ENCODE data around the gene SPTB. TPM values are rescaled to one million over a fixed set of nuclear protein-coding genes. Genes with fewer than 3 reads are reported as not detected.

The SPTB gene
- total and polyA plus RNA-seq, 10 of the 15 experiments (the other 5 are each of a cell fraction or from before 2014, with no cell fraction given), result under 0.01 to 0.04 (median 0.02) TPM; not detected in 4

DNA sequence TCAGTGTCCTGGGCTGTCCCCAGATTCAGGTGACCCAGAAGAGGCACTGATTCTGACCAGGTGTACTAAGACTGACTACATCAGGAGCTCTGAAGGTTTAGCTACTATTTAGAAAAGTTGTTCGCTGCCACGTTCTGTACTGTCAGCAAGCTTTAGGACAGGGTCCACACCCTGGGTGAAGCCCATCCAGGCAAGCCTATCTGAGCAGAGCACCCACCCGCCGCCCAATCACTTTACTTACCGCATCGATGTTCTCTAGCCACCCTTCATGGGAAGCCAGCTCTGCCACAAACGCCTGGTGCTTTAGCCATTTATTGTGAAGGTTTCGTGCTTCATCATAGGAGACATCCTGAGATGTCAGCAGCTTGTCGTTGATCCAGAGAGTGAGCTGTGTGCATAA lies 95.7 kb downstream of the SPTB start:
- intact Hi-C loops (cut with micrococcal nuclease; ENCODE audit: unreplicated experiment) (no loop called here), in situ Hi-C loops (cut with MboI) (no loop called here)
- Histone ChIP-seq H2AFZ (ENCODE audit: control insufficient read depth, low read depth, low read length) (no peak overlapping the region), H3K4me1 (ENCODE audit: control insufficient read depth, insufficient read depth, low read length) (no peaks in the 10 kb centered on the region), H4K20me1 (ENCODE audit: control insufficient read depth, insufficient read depth) (no peaks in the 10 kb centered on the region), H3K79me2 (ENCODE audit: control insufficient read depth, insufficient read depth, low read length) (no peaks in the 10 kb centered on the region), H3K27me3 (replicated peaks in 1 of 2; ENCODE audit: control insufficient read depth in 2 of 2, insufficient read depth in 2 of 2, low read length in 1 of 2) (peaks cover 1 to 3% of the 10 kb centered on the region in 2 experiments; a peak in 3 of 4 replicates), H3K27ac (ENCODE audit: control insufficient read depth, insufficient read depth) (no peak overlapping the region), H3K9me3 (replicated peaks; ENCODE audit: control insufficient read depth, insufficient read depth, low read length) (no peaks in the 10 kb centered on the region; the same call in 2 of the 3 replicates), H3K4me2 (ENCODE audit: control insufficient read depth, insufficient read depth) (no peak overlapping the region), H3K4me3 (no peak overlapping the region), H3K36me3 (ENCODE audit: control insufficient read depth in 2 of 2, insufficient read depth in 2 of 2, low read length in 1 of 2) (no peaks in the 10 kb centered on the region), H3K9ac (ENCODE audit: control insufficient read depth, insufficient read depth, low read length) (no peak overlapping the region)
- no peak for ATAC-seq
- FAIRE-seq, result no peak
- WGBS (ENCODE audit: insufficient coverage, insufficient replicate concordance, low lambda C conversion rate, missing lambda C conversion rate), result 52% methylated on average over 9 of the region's 9 CpGs
- ChIA-PET POLR2A (no interaction called here), RAD21 (ENCODE audit: unreplicated experiment) (interaction anchor here (0.8 kb wide), 1 partner anchor 85 kb away, joined by 3 read pairs; no protein-coding TSS in a partner anchor), CTCF (interaction anchor here (1.0 kb wide), 1 partner anchor 19 kb away, joined by 3 read pairs; no protein-coding TSS in a partner anchor), SMC1A (ENCODE audit: uncharacterized antibody, unreplicated experiment) (interaction anchor here (0.6 to 1.4 kb wide), 2 partner anchors 17 to 39 kb away, joined by 3 to 4 read pairs; no protein-coding TSS in a partner anchor)
- TF ChIP-seq ATF7 (IDR thresholded peaks at IDR 0.05; ENCODE audit: low read depth), result no peak
- TF ChIP-seq RELA (IDR thresholded peaks at IDR 0.05; ENCODE audit: borderline replicate concordance, partially characterized antibody), result no peak
- TF ChIP-seq, protein P1, sequence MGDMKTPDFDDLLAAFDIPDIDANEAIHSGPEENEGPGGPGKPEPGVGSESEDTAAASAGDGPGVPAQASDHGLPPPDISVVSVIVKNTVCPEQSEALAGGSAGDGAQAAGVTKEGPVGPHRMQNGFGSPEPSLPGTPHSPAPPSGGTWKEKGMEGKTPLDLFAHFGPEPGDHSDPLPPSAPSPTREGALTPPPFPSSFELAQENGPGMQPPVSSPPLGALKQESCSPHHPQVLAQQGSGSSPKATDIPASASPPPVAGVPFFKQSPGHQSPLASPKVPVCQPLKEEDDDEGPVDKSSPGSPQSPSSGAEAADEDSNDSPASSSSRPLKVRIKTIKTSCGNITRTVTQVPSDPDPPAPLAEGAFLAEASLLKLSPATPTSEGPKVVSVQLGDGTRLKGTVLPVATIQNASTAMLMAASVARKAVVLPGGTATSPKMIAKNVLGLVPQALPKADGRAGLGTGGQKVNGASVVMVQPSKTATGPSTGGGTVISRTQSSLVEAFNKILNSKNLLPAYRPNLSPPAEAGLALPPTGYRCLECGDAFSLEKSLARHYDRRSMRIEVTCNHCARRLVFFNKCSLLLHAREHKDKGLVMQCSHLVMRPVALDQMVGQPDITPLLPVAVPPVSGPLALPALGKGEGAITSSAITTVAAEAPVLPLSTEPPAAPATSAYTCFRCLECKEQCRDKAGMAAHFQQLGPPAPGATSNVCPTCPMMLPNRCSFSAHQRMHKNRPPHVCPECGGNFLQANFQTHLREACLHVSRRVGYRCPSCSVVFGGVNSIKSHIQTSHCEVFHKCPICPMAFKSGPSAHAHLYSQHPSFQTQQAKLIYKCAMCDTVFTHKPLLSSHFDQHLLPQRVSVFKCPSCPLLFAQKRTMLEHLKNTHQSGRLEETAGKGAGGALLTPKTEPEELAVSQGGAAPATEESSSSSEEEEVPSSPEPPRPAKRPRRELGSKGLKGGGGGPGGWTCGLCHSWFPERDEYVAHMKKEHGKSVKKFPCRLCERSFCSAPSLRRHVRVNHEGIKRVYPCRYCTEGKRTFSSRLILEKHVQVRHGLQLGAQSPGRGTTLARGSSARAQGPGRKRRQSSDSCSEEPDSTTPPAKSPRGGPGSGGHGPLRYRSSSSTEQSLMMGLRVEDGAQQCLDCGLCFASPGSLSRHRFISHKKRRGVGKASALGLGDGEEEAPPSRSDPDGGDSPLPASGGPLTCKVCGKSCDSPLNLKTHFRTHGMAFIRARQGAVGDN (IDR thresholded peaks at IDR 0.05), result no peak
- no peak for TF ChIP-seq CEBPB (IDR thresholded peaks at IDR 0.05; ENCODE audit: borderline replicate concordance in 1 of 2, low read depth in 2 of 2, low read length in 2 of 2)
- TF ChIP-seq JUNB (IDR thresholded peaks at IDR 0.05), result no peak
- no peak for DNase-seq (ENCODE audit: low read depth, low spot score)
- no TSS peak for BruUV-seq (replicated peaks)
